HG02870 (cell line): ENCODE data around the gene SLC66A3.
"Not testable (repeated sequence)": the region's sequence is repeated elsewhere in the genome, so short reads cannot be mapped to it uniquely, and the experiment has no call there.

Experiments used
- ATAC-seq: cut with Tn5 transposase; IDR thresholded peaks from one replicate; pipeline ENCODE4 v1.9.1; 2021; ENCODE audit warnings: mild to moderate bottlenecking, moderate library complexity; ENCODE audit not compliant: unreplicated experiment

The SLC66A3 gene

DNA sequence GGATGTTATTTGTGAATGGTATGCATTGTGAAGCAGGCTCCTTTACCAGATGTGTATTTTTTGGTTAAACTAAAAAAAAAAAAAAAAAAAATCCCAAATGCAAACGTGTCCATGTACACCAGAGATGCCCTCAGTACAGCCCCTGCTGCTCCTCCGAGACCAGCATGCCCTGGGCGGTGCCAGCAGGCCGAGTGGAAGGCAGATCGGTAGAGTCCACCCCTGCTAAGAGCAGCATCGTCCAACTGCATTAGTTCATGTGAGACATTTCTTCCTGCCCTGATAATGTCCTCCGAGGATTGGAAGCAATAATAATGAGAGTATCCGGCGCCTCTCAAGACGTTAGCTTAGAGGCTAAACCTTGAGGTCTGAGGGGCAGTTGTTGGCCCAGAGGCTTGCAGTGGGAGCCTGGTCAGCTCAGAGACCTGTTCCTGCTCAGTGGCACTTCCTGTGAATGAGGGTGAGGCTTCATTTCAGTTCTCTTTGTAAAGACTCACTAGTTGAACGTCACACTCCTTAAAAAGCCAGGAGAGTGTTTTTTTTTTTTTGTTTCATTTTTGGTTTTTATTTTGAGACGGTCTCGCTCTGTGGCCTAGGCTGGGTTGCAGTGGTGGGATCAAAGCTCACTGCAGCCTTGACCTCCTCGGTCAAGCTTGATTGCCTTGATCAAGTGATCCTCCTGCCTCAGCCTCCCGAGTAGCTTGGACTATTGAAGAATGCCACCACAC lies 5.6 kb downstream of the SLC66A3 start:
- ATAC-seq = no peak

- no peak for ATAC-seq
Measured at GRCh38 chr2:11161747-11162146, 6.5 kb downstream of the SLC66A3 start.

GRCh38 chr2:11163439-11164317 lies 8.4 kb downstream of the SLC66A3 start:
- ATAC-seq = no peak

DNA sequence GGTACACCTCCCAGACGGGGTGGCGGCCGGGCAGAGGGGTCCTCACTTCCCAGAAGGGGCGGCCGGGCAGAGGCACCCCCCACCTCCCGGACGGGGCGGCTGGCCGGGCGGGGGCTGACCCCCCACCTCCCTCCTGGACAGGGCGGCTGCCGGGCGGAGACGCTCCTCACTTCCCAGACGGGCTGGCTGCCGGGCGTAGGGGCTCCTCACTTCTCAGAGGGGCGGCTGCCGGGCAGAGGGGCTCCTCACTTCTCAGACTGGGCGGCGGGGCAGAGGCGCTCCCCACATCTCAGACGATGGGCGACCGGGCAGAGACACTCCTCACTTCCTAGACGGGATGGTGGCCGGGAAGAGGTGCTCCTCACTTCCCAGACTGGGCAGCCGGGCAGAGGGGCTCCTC lies 9.8 kb downstream of the SLC66A3 start:
- ATAC-seq = not testable (repeated sequence)

DNA sequence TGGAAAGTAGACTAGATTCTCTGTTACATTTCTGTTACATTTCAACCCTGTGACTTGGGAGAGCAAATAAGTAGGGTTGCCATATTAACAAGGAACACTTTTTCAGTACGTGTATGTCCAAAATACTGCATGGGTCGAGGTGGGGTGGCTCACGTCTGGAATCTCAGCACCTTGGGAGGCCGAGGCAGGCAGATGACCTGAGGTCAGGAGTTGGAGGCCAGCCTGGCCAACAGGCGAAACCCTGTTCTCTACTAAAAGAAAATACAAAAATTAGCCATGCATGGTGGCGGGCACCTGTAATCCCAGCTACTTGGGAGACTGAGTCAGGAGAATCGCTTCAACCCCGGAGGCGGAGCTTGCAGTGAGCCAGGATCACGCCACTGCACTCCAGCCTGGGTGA lies 11.2 kb downstream of the SLC66A3 start:
- no peak for ATAC-seq

- no peak for ATAC-seq
Measured at GRCh38 chr2:11168488-11168887, 13.2 kb downstream of the SLC66A3 start.

GRCh38 chr2:11169333-11169732 lies 14.1 kb downstream of the SLC66A3 start:
- ATAC-seq = no peak

- ATAC-seq = no peak
Measured at GRCh38 chr2:11174222-11174621, 19.0 kb downstream of the SLC66A3 start.

GRCh38 chr2:11175293-11175795 lies 20.1 kb downstream of the SLC66A3 start:
- no peak for ATAC-seq

DNA sequence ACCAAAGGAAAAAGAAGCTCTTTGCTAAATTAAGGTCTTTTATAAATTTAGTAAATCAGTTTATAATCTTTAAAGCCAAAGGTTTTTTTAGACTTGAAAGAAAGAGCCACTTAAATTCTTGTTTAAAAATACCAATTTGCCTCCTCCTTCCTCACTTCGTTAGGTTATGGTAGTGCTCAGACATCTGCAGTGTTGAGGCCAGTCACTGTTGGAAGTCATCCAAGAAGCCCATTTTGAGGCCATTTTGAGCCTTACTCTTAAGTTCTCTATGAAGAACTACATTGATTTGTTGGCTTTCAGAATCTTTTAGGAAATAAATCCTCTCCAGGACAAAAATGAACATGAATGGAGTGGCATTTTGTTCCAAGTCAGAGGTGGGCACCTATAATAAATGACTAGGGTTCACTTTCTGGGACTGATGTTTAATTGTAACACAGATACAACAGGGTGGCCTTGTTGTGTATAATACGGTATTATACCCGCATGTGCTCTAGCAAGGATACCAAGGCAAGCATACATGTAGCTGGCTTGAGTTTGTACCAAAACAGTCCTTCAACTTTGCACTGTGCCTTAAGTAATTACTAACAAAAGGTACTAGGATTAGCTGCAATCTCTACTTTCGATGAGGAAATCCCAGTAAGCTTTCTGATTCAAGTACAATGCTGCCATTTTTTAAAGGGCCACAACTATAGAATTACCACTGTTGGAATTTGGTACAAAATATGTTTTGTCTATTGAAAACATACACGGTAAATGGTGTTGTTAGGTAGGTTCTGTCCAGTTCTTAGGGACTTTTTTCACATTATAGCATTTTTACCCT lies 22.8 kb downstream of the SLC66A3 start:
- no peak for ATAC-seq

DNA sequence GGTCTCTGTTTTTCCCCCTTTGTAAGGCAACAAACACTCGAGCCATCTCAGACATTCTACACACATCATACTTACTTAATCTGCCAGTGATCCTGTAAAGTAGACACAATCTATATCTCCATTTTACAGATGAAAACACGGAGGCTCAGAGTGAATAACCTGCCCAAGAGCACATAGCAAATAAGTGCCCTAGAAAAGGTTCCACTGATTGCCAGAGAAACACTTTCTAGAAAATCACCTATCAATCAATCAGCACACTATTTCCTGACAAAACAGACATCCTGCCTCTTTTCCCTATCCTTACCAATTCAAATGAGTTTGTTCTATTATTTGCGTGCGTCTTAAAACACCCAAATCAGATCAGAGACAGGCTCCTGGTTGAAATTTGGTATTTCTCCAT lies 23.9 kb downstream of the SLC66A3 start:
- ATAC-seq = no peak

- ATAC-seq = no peak
Measured at GRCh38 chr2:11179899-11180298, 24.6 kb downstream of the SLC66A3 start.

GRCh38 chr2:11180653-11181052 lies 25.4 kb downstream of the SLC66A3 start:
- ATAC-seq = no peak

GRCh38 chr2:11182951-11183350 lies 27.7 kb downstream of the SLC66A3 start:
- ATAC-seq = no peak

DNA sequence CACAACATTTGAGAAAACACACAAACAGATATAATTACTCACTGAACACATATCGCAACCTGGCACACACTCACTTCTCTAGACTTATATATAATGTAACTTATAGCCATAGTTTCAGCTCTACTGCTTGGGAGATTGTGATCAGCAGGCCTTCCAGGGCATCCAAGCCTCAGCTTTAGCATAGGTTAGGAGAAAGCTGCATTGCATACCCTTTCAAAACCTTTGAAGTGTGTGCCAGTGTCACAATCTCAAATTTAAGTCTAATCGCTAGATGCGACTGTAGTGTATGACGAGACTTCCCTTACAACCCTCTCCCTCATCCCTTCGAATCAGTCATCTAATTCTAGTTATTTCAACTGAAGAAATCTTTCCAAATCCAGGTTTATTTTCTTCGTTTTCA lies 30.9 kb downstream of the SLC66A3 start:
- no peak for ATAC-seq

GRCh38 chr2:11187083-11187619 lies 31.9 kb downstream of the SLC66A3 start:
- ATAC-seq = no peak

GRCh38 chr2:11187731-11188130 lies 32.5 kb downstream of the SLC66A3 start:
- no peak for ATAC-seq

DNA sequence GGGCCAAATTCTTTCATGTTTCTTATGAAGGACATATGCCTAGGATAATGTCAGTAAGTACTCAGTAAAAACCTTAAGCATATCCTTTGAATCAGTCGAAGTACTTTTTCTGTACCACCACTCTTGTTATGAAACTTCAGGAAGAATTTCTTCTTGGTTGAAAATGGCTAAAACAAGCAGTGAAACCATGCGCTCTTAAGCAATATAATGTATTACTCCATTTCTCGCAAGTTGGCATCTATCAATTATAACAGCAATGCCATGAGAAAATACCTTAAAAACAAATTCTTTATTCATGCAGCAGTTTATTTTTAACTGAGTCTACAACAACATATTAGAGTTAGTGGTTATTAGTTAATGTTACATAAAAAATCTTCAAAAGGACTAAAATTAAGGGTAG lies 41.0 kb downstream of the SLC66A3 start:
- ATAC-seq = no peak

DNA sequence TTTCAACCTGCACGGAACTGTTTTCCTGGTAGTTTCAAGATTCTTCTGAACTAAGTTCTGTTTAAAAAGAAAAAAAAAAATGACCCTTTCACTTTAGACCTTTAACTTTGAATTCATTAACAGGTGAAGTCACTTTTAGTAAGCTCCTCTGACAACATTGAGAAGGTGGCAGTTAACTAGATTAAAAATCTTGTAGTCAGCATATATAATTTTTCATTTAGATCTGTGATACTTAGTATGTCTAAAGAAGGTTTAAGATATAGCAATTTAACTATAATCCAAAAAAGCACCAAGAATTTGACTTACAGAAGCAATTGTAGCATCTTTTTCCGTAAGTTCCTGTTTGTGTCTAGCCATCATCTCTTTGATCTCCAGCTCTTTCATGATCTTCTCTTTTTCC lies 45.4 kb downstream of the SLC66A3 start:
- no peak for ATAC-seq

GRCh38 chr2:11201969-11202368 lies 46.7 kb downstream of the SLC66A3 start:
- no peak for ATAC-seq

GRCh38 chr2:11203480-11203879 lies 48.2 kb downstream of the SLC66A3 start:
- peak; percentile 92 for ATAC-seq
